Measurements from ENCODE around the gene PDE4D.

- TF ChIP-seq CTCF (IDR thresholded peaks at IDR 0.05; ENCODE audit: insufficient read depth, low read depth, low read length) (no peak), EZH2 (IDR thresholded peaks at IDR 0.05; ENCODE audit: insufficient read depth, low read length) (no peak)
Observed at GRCh38 chr5:59116231-59116865, 777.2 kb downstream of the PDE4D start.

All from astrocyte (in vitro differentiated cells and primary cell).